SK-MEL-5 (cell line): Measurements from ENCODE around the gene CGNL1. TPM values are rescaled to one million over a fixed set of nuclear protein-coding genes. Genes with fewer than 3 reads are reported as not detected.

Source experiments
- DNase-seq: peaks from one replicate; pipeline ENCODE4 v3.0.0-alpha.2; 2016; ENCODE audit warnings: low read depth, low spot score
- in situ Hi-C: cut with HindIII; loops from 2 replicates; pipeline ENCODE4 v1.10.0; 2016; ENCODE audit warnings: low sequenced_read_pairs, high pct_unique_total_duplicates, low pct_unique_long_range_greater_than_20kb
- total RNA-seq: library from RNA; depleted of rRNA; stranded (reverse); fragments of >200 nt; shearing (Covaris generic); gene quantifications from 2 replicates; pipeline ENCODE4 v1.2.3, GENCODE V29; 2014

Gene CGNL1
- total RNA-seq, 1 experiment from 2014 or later: 0.24 TPM

DNA sequence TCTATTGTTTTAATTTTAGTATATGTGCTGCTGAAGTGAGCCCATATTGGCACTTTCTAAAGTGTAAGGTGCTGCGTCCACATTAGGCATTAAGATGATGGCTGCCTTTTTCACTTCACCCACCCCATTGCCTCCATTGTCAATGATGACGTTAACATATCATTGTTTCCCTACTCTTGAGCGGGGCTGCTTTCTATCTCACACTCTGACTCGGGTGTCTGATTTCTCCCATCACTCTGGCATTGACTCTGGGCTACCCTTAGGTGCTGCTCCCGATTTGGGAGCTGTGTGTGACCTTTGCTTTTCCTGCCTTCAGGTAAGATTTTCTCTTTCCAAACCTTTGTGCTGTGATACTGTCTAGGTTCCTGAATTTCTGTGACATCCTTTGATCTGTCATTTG, 28.8 kb downstream of the CGNL1 start:
- no peak for DNase-seq
- in situ Hi-C loops: no loop called here

DNA sequence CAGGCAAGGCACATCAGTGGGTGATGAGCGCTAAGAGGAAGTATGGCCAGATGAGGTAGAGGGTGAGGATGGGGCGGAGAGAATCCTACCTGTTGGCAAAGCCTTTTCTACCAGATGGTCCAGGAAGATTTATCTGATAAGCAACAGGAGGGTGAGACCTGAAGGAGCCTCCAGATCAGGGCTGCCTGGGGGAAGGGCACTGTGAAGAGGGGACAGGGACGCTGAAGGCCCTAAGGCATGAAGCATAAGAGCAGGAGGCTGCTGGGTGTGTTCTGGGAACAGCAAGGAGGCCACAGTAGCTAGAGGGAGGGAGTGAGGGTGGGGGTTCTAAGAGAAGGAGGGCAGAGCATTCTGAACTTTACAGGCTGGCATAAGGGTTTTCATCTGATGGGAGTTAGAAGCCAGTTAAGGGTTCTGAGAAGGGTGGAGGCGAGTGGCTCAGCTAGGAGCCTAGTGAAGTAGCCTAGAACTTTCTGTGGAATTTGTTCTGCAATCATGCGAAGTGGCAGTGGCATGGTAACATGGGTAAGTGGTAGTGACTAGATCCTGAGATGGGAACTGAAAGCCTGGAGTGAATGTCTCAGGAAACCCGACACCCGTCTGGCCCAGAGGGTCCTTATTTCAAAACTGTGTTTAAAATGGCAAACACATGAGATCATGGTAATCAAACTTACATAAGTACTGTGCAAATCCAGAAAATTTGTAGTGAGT, 29.9 kb downstream of the CGNL1 start:
- DNase-seq: no peak
- in situ Hi-C loops: no loop called here

DNA sequence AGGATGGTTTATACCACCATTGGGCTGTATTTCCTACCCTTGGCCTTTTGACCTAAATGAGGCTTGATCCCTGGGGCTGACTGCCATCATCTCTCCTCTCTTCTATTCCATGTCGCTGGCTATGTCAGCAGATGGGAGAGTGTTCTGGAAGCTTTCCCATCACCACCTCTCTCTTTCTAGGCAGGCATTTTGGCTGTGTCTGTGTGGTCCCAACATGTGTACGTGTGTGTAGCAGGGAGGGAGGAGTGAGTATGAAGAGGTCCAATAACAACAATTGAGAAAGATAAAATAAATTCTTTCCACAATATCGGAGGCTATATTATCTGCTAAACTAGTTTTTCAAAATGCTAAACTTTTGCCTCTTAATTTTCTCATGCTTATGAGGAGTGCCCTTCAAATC, 34.1 kb downstream of the CGNL1 start:
- in situ Hi-C loops: no loop called here
- no peak for DNase-seq

DNA sequence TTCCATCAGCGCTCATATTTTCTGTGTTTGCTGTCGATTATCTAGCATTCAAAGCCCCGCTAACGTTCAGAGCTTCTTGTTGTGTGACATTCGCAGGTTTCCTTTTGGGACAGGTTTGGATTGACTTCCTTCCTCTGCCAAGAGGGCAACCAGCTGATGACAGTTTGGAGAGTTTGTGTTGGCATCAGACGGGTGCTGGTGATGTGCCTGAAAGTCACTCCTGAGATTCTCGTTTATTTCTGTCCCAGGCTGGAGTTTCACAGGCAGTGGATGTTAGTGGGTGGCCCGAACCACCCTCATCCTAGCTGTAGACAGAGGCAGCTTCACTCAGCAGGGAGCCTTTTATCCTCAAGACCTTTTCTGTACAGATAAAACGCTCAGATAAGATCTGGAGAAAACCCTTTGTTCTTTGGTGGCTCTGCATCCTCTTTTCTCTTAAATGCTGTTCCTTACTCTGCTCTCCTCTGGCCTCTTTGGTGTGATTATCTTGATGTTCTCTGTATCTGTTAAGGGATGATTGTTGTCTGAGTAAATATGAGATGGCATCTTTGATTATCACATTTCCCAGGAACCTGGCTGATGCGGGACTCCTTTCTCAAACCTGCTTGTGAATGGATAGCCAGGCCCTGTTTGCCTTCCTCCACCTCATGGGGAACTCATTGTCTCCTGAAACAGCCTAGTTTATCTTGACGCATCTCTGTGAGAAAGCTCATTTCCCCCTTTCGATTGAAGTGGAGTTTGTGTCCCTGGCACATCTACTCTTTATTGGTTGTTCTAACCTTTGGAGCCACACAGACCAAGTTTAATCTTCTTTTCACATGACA, 35.9 kb downstream of the CGNL1 start:
- DNase-seq: no peak
- in situ Hi-C loops: no loop called here

DNA sequence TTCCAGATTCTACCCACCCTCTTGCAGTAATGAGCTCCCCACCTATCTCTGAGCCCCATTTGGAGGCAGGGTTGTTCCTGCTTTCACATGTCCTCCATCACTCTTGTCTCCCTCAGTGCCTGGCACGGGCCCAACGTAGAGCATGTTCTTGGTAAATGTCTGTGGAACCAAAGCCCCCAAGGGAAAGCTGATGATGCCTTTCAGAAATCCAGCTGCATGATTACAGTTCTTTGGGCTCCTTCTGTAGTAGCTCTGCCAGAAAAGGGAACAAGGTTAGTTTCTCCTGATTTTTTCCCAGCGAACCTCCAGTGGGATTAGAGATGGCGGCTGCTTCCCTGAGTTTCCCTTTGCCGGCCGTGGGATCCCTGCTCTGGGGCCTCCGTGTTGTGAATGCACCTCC, 39.3 kb downstream of the CGNL1 start:
- no peak for DNase-seq
- in situ Hi-C loops: no loop called here

DNA sequence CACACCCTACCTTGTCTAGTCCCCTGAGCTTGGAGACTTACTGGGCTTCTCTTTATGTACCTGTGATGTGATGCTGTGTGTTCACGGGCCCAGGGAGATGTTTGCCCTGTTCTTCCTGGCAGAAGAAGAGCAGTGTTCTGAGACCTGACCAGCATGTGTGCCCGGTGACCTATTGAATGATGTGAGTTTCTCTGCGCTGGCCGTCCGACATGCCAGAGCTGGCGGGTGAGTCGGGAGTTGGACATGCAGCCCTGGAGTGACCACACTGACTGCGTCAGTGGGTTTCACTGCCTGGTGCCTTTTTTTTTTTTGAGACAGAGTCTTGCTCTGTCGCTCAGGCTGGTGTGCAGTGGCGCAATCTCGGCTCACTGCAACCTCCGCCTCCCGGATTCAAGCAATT, 42.3 kb downstream of the CGNL1 start:
- no peak for DNase-seq

DNA sequence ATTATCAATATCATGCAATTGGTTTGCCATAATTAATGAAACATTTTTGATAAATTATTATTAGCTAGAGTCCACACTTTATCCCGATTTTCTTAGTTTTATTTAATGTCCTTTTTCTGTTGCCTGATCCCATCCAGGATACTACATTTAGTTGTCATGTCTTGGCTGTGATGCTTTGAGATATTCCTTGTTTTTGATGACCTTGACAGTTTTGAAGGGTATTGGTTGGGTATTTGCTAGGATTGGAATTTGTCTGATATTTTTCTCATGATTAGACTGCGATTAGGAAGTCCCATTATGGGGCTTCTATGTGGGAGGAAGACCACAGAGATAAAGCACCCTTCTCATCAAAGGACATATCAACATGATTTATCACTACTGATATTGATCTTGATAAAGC, 43.0 kb downstream of the CGNL1 start:
- no peak for DNase-seq
- in situ Hi-C loops: no loop called here

More for the DNA sequence above, 42.3 kb downstream of the CGNL1 start:
- in situ Hi-C loops: no loop called here

DNA sequence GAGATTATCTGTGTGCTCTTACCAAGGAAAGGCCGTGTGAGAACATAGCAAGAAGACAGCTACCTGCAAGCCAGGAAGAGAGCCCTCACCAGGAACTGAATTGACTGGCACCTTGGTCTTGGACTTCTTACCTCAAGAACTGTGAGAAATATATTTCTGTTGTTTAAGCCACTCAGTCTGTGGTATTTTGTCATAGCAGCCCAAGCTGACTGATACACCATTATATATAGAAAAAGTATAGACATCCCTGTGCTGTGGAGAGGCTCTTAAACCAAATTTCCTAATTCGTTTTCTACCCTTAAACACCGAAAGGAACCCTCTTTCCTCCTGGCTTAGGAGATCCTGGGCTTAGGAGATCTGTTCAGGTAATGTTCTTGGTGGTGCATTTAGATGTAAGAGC, 44.8 kb downstream of the CGNL1 start:
- in situ Hi-C loops: no loop called here
- no peak for DNase-seq

DNA sequence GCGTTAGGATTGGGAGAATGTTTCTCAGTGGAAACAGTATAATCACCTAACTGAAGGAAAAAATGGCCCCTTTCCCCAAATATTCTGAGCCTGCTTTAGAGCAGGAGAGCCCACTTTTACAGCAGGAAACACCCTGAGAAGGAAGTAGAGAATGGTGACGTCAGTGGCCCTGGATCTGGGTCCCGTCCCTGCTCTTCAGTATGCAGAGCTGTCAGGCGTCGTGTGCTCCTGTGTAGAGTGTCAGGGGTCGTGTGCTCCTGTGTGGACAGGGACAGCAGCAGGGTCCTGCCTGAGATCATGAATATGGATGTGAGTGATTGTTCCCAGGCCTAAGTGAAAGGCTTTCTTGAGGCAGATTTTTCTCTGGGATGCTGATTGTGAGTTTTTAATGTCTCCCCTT, 45.2 kb downstream of the CGNL1 start:
- in situ Hi-C loops: no loop called here
- DNase-seq: no peak

DNA sequence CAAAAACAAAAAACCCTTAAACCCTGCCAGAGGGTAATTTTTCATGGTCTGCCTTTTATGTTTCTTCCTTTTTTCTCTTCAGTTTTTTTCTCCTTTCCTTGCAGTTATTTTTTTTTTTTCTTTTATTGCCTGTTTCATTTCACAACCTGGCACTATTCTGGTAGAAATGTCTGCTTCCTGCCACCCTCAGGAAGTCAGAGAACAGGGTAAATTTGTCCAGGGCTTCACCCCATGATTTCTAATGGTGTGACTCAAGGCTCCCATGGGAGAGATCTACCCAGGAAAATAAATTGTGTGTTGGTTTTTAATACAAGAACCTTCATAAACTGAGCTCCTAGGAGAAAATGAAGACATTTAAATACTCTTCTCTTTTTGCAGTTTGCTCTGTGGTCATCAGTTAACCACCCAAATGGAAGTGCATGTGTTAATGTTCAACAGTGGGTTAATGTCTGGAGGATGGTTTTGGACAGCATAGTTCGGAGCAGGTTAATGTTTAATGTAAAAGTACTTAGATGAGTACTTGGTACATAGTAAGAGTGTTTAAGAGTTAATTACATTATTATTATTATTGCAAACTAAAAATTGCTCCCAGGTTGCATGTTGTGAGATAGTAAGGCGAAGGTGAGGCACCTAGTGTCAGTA, 45.9 kb downstream of the CGNL1 start:
- no peak for DNase-seq
- in situ Hi-C loops: no loop called here

DNA sequence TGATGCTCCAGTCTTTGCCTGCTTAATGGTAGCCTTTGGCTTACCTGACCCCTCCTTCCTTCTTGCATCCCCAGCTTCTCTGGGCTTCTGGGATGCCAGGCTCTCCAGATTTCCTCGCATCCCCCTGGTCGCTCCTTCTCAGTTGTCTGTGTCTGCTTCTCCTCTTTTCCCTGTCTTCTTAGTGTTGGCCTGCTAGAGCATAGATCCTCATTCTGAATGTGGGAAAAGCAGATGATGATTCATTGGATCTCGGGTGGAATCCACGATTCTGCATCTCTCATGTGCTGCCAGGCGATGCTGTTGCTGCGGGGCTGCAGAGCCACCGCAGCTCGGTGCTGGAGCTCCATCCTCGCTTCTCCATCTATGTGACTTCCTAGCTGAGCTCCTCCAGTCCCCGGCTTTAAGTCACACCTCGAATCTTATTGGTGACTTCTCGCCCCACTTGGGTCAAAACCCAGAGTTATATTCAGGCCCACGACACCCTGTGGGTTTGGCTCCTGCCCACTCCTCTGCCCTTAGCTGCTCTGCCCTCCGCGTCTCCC, 47.4 kb downstream of the CGNL1 start:
- in situ Hi-C loops: no loop called here
- DNase-seq: no peak

DNA sequence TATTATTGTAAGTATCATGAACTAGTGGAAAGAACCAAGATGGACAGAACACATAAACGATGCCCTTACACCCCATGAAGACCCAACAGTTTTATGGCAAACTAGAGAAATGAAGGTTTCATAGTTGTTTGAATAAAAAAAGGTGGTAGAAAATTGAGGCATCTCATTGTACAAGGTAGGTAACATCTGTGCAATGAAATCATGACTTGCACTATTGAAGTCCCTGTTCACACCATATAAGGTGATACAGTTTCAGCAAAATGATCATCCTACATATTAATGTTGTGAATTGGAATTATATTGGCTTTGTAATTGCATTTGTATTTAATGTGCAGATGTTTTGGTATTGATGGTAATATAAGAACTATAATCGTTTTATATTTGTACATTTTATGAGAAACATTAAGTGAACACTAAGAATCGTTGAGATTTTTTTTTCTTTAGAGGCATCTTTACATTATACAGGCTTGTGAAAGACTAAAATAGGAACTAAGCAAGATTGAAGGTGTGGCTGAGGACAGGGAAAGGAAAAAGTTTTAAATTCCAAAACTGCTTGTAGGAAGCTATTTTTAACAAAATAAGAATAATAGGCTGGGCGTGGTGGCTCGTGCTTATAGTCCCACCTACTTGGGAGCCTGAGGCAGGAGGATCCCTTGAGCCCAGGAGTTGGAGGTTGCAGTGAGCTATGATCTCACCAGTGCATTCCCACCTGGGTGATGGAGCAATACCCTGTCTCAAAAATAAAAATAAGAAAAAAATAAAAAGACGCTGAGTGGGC, 48.5 kb downstream of the CGNL1 start:
- in situ Hi-C loops: no loop called here
- DNase-seq: no peak

DNA sequence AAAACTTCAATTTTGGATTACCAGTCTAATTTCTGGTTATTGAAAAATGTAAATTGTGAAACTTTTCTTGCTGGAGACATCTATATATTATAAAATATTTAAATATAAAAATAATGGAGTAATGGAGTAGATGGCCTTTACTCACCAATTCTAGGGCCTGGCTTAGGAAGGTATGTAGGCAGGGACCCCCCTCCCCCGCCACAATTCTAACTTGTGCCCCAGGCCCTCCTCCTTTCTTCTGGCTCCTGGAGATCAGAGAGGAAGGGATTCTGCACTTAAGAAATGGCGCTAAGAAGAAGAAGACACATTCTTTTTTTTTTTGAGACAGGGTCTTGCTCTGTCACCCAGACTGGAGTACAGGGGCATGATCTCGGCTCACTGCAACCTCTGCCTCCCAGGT, 49.5 kb downstream of the CGNL1 start:
- DNase-seq: no peak
- in situ Hi-C loops: no loop called here

DNA sequence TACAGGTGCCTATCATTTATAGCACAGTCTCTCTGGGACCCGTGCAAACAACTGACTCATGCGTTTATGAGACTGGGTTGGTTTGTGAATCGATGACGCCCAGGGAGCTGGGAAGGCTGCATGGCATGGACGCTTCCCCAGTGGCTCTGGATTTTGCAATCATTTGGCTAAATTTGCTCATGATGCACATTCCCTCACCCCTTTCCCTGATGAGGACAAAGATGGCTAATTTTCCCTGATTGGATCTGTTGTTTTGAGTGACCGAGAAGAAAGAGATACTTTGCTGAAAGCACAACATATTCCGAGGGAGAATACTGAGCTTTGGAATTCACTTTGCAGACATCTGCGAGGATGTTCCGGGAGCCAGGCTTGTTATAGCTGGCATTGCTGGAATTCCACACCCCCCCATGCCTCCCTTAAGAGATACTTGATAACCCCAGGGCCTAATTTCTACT, 51.1 kb downstream of the CGNL1 start:
- DNase-seq: no peak
- in situ Hi-C loops: no loop called here

DNA sequence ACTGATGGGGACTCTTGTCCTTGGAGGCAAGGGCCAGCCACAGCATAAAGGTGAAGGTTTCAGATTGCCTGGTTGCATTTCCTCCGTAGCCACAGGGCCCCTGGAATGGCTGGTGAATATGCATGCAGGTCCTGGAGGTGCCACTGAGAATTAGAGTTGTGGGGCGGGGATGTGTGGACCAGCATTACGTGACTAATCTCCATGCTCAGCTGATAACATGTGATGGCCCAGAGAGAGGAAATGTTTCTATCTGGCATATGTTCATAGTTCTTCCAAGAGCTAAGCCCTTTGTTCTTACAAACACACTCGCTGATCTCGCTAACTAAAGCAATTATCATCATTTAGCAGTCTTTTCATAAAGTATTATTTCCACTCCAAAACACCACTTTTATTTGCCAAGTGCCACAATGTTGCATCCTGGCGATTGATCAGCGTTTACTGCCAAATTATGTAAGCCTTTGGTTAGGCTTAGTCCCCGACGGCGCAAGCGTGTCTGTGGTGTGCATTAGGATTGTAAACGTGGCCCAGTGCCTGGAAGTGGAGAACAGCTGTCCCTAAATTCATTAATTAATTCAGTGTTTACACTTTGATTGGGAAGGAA, 55.9 kb downstream of the CGNL1 start:
- peak; percentile 39 for DNase-seq
- in situ Hi-C loops: no loop called here

DNA sequence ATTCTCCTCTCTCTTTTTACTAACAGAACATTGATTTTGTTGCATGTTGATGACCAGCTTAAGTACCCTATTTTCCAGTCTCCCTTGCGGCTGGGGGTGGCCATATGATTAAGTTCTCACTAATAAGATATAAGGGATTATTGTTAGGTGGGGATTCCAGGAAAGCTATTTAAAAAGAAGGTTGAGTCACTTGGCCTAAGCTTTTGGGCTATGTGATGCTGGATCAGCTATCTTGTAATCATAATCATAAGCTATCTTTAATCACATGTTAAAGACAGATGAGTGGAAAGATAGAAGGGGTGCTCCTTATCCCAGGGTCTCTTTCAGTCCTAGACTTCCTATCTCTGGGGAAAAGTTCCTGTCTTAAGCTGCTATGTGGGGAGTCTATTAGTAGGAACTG, 59.9 kb downstream of the CGNL1 start:
- peak; percentile 13 for DNase-seq
- in situ Hi-C loops: no loop called here

DNA sequence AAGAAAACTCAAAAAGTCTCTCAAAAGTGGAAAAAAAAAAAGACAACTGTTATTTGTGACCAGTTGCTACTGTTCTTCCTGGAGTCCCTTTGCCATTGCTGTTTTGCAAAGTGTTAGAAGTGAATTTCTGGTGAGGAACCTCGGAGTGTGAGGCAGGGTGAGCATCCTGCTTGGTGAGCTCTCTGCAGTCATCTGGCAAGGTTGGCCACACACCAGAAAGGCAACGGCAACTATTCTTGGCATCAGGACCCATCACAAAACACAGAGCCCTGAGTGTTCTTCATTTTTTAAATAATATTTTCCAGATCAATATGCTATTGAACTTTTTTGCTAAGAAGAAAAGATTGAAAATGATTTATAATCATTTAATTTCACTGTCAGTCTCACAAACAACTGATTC, 60.7 kb downstream of the CGNL1 start:
- no peak for DNase-seq
- in situ Hi-C loops: no loop called here
